ENCODE measurements around the gene MDM4.
A peak's percentile ranks its signal among the peaks of the same experiment; 100 is the strongest.

Gene MDM4, protein sequence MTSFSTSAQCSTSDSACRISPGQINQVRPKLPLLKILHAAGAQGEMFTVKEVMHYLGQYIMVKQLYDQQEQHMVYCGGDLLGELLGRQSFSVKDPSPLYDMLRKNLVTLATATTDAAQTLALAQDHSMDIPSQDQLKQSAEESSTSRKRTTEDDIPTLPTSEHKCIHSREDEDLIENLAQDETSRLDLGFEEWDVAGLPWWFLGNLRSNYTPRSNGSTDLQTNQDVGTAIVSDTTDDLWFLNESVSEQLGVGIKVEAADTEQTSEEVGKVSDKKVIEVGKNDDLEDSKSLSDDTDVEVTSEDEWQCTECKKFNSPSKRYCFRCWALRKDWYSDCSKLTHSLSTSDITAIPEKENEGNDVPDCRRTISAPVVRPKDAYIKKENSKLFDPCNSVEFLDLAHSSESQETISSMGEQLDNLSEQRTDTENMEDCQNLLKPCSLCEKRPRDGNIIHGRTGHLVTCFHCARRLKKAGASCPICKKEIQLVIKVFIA

DNA sequence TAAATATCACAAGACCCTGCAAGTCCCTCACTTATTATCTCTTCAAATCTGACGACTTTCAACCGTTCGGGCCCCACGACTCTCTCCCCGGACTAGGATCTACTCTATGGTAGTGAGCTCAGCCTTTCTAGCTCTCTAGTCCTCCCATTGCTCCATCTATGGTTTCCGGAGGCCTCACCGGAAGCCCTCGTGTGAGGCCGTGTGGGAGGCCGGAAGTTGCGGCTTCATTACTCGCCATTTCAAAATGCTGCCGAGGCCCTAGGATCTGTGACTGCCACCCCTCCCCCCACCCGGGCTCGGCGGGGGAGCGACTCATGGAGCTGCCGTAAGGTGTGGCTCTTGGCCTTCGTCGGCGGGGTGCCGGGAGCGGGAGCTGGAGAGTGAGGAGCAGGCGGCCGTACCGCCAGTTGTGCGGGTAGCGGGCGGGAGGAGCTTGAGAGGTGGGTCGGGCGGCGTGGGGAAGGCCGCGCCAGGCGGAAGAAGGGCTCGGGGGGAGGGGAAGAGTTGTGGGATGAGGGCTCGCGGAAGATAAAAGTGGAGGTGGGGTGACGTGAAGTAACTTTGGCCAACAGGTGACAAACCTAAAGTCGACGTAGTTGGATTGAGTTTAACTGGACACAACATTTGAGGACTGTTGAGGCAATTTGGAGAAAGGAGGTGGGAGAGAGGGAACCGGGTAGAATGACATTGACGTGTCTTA is at the start of gene MDM4:
Gene MDM4, plus strand, starts transcription at position 227 of the 700 bp plus-strand sequence. CDS start 9,113 bp downstream, outside the sequence.
- peak; percentile 98 for DNase-seq (ENCODE audit: low read depth)
- TF ChIP-seq CTCF (IDR thresholded peaks at IDR 0.05; ENCODE audit: low read depth, low read length, missing control alignments): no peak
- peak within 1 kb of the TSS; percentile 89 for H3K4me3 ChIP-seq (ENCODE audit: low read depth, low read length)

DNA sequence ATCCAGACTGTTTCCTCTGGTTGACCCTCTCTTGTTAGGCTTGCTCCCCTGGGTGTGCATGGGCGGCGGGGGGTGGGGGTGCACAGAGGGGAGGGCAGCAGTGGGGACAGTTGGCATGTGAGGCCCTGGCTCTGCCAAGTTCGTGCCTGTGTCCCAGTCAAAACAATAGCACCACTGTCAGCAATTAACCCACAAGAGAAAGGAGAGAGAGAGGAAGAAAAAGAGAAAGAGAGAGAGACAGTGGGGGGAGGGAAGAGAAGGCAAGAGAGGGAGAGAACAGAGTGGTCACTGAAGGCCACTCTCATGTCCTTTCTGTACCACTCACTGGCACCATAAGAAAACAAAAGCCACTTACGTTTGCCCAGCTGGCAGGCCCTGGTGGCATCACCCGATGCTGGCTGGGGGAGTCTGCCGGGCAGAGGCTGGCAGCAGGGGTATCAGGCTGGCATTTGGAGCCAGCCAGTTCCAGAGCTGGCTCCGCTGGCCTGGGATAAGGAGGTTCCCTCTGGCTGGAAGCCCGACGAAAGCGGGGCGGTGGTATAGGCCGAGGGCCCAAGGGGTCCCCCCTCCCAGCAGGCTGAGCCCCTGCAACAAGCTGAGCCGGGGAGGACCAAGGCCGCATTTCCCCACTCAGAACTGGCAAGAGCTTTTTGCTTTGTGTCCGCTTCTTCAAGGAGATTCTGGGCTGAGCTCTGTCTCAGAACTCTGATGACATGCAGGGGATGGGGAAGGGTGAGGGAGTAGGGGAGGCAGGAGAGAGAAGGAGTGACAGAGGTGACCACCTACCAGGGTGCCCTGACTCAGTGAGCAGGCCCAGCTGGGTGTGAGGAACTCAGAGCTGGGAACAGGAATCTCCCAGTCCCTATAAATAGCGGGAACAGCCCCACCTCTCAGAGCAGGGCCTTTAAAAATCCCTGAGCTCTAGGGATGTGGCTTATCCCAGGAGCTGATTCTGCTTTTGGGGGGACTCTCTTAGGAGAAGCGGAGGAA is 49.5 kb upstream of the MDM4 start:
- DNase-seq (ENCODE audit: low read depth): no peak
- no peak for TF ChIP-seq CTCF (IDR thresholded peaks at IDR 0.05; ENCODE audit: low read depth, low read length, missing control alignments)
- H3K4me3 ChIP-seq (ENCODE audit: low read depth, low read length): no peak overlapping the region

GRCh38 chr1:204468206-204468605 is 48.0 kb upstream of the MDM4 start:
- no peak for TF ChIP-seq CTCF (IDR thresholded peaks at IDR 0.05; ENCODE audit: low read depth, low read length, missing control alignments)
- no peak for DNase-seq (ENCODE audit: low read depth)
- no peak overlapping the region for H3K4me3 ChIP-seq (ENCODE audit: low read depth, low read length)

GRCh38 chr1:204468766-204469302 is 47.4 kb upstream of the MDM4 start:
- H3K4me3 ChIP-seq (ENCODE audit: low read depth, low read length): no peak overlapping the region
- TF ChIP-seq CTCF (IDR thresholded peaks at IDR 0.05; ENCODE audit: low read depth, low read length, missing control alignments): no peak
- DNase-seq (ENCODE audit: low read depth): no peak

DNA sequence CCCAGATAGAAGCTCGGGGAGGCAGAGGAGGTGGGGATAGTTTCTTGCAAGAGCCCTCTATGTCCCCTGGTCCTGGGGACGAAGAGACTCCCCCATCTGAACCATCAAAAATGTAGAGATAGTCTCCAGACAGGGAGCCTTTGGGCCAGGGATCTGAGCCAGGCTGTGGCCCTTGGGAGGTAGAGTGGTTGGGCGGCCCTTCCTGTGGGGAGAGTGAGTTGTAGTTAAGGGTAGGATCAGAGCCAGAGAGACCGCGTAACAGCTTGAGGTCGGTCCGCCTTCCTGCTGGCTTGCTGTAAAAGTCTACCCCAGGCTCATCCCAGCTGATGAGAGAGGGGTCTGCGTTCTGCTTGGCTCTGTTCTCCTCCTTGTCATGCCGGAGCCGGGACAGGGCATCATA is 46.9 kb upstream of the MDM4 start:
- no peak for TF ChIP-seq CTCF (IDR thresholded peaks at IDR 0.05; ENCODE audit: low read depth, low read length, missing control alignments)
- no peak for DNase-seq (ENCODE audit: low read depth)
- H3K4me3 ChIP-seq (ENCODE audit: low read depth, low read length): no peak overlapping the region

DNA sequence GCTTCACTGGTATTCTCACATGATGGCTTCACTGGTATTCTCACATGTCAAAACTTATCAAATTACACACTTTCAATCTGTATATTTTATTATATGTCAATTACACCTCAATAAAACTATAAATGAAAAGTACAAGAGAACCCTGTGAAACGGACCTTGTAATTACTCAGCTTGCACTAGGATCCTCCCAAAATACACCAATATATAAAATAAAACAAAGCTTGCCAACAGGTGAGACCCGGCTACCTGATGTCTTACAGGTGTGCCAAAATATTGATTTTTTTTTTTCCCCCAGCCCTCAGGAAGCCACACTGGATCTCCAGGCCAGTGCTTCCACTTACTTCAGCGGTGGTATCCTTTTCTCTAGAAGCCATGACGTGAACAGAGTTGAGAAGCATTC is 44.5 kb upstream of the MDM4 start:
- no peak for DNase-seq (ENCODE audit: low read depth)
- TF ChIP-seq CTCF (IDR thresholded peaks at IDR 0.05; ENCODE audit: low read depth, low read length, missing control alignments): no peak
- H3K4me3 ChIP-seq (ENCODE audit: low read depth, low read length): no peak overlapping the region

Data from GM12864 (cell line).